IPS-15b (cell line): Measurements from ENCODE around the gene ATG9B.
"Not testable (repeated sequence)": the region's sequence is repeated elsewhere in the genome, so short reads cannot be mapped to it uniquely, and the experiment has no call there.

Experiments
- H3K27me3 ChIP-seq: one replicate; pipeline ENCODE4 v1.6.1; 2013; ENCODE audit warnings: low read length; ENCODE audit not compliant: control insufficient read depth, insufficient read depth
- H3K36me3 ChIP-seq: one replicate; pipeline ENCODE4 v1.6.1; 2013; ENCODE audit warnings: low read length; ENCODE audit not compliant: control insufficient read depth, insufficient read depth
- H3K4me1 ChIP-seq: one replicate; pipeline ENCODE4 v1.6.1; 2013; ENCODE audit warnings: mild to moderate bottlenecking, low read length; ENCODE audit not compliant: control insufficient read depth, insufficient read depth
- H3K4me3 ChIP-seq: one replicate; pipeline ENCODE4 v1.5.1; 2013; ENCODE audit warnings: low read depth, low read length
- H3K9ac ChIP-seq: one replicate; pipeline ENCODE4 v1.6.1; 2013; ENCODE audit warnings: low read depth, mild to moderate bottlenecking, low read length
- H3K9me3 ChIP-seq: one replicate; pipeline ENCODE4 v1.6.1; 2013; ENCODE audit warnings: mild to moderate bottlenecking, low read length; ENCODE audit not compliant: control insufficient read depth, insufficient read depth

The ATG9B gene

DNA sequence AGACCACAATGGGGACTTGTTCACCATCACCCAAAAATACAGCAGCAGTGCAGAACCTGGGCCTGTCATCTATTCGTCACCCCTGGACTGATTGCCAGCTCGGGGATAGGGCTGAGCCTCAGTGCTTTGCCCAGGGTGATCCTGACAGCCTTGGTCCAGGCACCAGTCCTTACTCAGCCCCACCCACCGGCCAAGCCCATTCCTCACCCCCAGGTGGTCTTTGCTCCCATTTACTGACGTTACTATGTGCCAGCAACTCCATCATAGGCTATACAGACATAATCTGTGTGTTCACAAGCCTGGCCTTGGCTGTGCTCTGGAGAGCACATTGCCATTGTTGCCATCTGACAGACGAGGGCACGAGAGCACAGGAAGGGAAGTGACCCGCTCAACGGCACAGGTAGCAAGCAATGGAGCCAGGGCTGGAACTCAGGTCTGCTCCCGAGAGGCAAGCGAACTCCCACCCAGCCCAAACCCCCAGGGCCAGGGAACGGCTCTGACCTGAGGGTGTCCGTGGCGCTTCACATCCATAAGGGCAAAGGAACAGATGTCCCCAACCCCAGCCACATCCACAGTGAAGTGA is 6.8 kb downstream of the ATG9B start:
- Histone ChIP-seq H3K4me1 (peaks cover 1% of the 10 kb centered on the region), H3K27me3 (peaks cover 59% of the 10 kb centered on the region), H3K4me3 (peak overlapping the region; percentile 41), H3K9ac (no peak overlapping the region), H3K9me3 (no peaks in the 10 kb centered on the region), H3K36me3 (no peaks in the 10 kb centered on the region)

DNA sequence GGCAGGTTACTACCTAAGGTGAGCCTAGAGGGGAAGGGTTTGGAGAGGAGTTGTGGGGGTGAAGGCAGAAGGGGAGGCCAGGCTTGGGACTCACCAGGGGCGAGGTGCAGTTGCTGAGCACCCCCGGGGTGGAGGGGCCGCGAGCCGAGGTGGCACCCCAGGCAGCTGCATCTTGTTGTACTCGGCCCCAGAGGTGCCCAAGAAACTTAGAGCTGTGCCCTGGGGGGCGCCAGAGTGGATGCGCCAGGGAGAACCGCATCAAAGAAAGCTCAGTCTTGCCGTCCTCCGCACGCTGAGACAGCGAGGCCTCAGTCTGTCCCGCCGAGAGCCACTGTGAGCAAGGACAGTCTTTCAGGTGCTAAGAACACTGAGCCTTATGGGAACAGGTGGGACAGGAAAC is 7.4 kb downstream of the ATG9B start:
- Histone ChIP-seq H3K4me1 (peaks cover 4% of the 10 kb centered on the region), H3K9ac (no peak overlapping the region), H3K9me3 (no peaks in the 10 kb centered on the region), H3K27me3 (peaks cover 61% of the 10 kb centered on the region), H3K4me3 (no peak overlapping the region), H3K36me3 (no peaks in the 10 kb centered on the region)

DNA sequence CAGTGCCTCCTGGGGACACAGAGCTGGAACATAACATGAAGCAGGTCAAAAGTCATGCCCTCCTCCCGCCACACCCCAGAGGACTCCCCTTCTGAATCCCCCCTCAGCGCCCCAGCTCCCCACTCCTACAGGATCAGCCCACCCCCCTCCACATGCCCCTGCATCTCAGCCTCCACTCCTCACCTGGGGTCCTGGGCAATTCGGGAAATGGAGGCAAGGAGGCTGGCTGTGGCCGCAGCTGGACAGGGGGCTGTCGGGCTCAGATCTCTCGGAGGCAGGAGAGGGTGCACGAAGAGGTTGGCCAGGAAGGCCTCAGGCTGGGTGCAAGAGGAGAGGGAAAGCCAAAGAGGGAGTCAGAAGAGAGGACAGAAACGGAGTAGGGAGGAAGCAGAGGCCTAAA is 7.8 kb downstream of the ATG9B start:
- Histone ChIP-seq H3K36me3 (no peaks in the 10 kb centered on the region), H3K9me3 (no peaks in the 10 kb centered on the region), H3K9ac (no peak overlapping the region), H3K4me3 (no peak overlapping the region), H3K27me3 (peaks cover 61% of the 10 kb centered on the region), H3K4me1 (peaks cover 4% of the 10 kb centered on the region)

DNA sequence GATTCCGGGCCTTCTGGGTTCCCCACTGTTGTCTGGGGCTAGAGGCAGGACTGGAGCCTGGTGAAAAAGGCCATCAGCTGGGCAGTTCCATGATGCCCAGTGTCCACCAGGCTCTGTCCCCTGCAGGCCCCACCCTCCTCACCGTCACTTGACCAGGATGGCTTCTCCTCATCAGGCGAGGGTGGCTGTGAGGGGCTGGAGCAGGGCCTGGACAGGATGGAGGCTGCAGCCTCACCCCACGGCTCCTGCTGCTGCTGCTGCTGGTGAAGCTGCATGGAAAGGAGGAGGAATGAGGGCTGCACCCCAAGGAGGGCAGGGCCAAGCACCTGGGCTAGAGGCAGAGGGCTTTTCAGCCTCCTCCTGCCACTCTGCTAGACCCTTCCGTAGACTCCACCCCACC is 8.3 kb downstream of the ATG9B start:
- peaks cover 4% of the 10 kb centered on the region for H3K4me1 ChIP-seq

DNA sequence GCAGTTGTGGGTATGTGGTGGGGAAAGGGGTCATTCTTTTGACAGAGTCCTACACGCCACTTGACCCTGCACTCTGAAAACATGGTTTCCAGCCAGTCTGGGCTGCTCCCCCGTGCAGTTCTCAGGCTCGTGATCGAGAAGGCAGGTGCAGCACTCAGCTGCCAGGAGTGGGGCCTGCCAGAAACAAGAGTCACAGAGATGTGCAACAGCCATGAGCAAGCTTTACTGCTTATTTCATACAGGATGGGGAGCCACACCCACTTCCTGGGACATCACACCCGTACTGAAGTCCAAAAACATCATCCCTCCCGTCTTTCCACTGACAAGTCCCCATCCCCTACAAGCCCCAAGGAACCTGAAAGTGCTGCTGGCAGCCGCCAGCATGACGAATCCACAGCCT is 9.3 kb downstream of the ATG9B start:
- H3K36me3 ChIP-seq: no peaks in the 10 kb centered on the region
- no peak overlapping the region for H3K9ac ChIP-seq
- peaks cover 50% of the 10 kb centered on the region for H3K27me3 ChIP-seq
- no peak overlapping the region for H3K4me3 ChIP-seq
- H3K9me3 ChIP-seq: no peaks in the 10 kb centered on the region
- peaks cover 4% of the 10 kb centered on the region for H3K4me1 ChIP-seq

More for the DNA sequence above, 8.3 kb downstream of the ATG9B start:
- Histone ChIP-seq H3K9me3 (no peaks in the 10 kb centered on the region), H3K36me3 (no peaks in the 10 kb centered on the region), H3K27me3 (peaks cover 61% of the 10 kb centered on the region), H3K4me3 (no peak overlapping the region), H3K9ac (no peak overlapping the region)

DNA sequence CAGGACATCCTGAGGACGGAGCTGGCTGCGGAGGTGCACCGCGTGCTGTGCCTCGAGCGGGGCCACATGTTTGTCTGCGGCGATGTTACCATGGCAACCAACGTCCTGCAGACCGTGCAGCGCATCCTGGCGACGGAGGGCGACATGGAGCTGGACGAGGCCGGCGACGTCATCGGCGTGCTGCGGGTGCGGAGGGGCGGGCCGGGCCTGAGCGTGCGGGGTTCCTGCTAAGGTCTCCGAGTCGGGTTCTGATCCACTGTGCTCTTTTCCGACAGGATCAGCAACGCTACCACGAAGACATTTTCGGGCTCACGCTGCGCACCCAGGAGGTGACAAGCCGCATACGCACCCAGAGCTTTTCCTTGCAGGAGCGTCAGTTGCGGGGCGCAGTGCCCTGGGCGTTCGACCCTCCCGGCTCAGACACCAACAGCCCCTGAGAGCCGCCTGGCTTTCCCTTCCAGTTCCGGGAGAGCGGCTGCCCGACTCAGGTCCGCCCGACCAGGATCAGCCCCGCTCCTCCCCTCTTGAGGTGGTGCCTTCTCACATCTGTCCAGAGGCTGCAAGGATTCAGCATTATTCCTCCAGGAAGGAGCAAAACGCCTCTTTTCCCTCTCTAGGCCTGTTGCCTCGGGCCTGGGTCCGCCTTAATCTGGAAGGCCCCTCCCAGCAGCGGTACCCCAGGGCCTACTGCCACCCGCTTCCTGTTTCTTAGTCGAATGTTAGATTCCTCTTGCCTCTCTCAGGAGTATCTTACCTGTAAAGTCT is 10.4 kb downstream of the ATG9B start:
- H3K36me3 ChIP-seq: no peaks in the 10 kb centered on the region
- H3K4me1 ChIP-seq: peaks cover 4% of the 10 kb centered on the region
- H3K9ac ChIP-seq: no peak overlapping the region
- no peaks in the 10 kb centered on the region for H3K9me3 ChIP-seq
- peak overlapping the region; percentile 53 for H3K4me3 ChIP-seq
- H3K27me3 ChIP-seq: peaks cover 40% of the 10 kb centered on the region

DNA sequence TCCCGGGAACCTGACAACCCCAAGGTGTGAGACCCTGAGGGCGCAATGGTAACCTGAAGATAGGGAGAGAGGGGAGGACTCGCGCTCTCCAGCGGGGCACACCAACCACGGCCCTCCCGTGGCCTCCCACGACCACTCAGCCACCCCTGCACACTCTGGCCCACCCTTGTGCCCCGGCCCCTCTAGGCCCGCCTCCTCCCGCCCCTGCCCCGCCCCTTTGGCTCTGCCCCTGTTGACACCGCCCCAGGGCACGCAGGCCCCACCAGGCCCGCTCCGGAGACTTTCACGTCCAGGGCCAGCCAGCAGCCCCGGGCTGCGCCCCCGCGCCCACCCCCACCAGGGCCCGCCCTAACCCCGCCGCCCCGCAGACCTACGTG is 10.9 kb downstream of the ATG9B start:
- Histone ChIP-seq H3K9ac (no peak overlapping the region), H3K4me1 (peaks cover 4% of the 10 kb centered on the region), H3K36me3 (no peaks in the 10 kb centered on the region), H3K27me3 (peaks cover 34% of the 10 kb centered on the region), H3K4me3 (peak overlapping the region; percentile 52), H3K9me3 (no peaks in the 10 kb centered on the region)

DNA sequence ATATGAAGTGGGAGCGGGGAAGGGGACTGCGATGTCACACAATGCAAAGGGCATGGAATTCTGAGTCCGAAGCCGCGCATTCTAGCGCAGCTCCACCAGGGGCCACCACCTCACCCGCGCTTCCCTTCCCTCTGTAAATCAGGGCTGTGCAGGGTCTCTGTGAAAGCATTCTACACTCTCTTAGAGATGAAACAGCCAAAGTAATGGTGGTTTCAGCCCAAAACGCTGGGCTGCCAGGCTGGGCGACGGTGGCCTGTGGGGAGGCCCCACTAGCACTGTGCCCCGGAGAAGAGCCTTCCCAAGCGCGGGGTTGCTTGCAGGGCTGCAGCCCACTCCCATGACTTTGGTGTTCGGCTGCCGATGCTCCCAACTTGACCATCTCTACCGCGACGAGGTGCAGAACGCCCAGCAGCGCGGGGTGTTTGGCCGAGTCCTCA is 11.4 kb downstream of the ATG9B start:
- Histone ChIP-seq H3K36me3 (no peaks in the 10 kb centered on the region), H3K4me1 (peaks cover 4% of the 10 kb centered on the region), H3K4me3 (peak overlapping the region; percentile 52), H3K27me3 (peaks cover 32% of the 10 kb centered on the region), H3K9me3 (no peaks in the 10 kb centered on the region), H3K9ac (no peak overlapping the region)

DNA sequence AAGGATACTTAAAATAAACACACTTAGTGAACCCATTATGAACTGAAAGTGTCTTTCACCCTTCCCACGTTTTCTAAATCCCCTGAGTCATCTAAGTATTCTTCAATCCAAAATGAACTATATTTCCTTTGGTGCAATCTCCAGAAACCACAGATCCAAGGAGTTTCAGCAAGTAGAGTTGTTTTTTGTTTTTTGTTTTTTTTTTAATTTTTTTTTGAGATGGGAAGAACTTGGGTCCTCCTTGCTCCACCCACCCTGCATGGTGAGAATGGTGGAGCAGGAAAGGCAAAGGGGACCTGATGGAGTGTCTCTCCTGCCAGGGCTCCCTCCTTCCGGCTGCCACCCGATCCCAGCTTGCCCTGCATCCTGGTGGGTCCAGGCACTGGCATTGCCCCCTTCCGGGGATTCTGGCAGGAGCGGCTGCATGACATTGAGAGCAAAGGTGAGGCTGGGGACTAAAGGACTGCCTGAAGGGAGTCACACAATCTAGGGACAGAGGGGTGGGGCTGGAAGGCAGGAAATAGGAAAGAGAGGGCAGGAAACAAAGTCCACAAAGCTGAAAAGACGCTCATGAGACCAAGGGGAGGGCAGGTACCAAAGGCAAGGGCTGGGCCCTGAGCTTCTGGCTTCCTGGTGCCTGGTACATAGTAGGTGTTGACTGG is 12.1 kb downstream of the ATG9B start:
- peaks cover 4% of the 10 kb centered on the region for H3K4me1 ChIP-seq
- no peak overlapping the region for H3K9ac ChIP-seq
- H3K27me3 ChIP-seq: peaks cover 24% of the 10 kb centered on the region
- H3K36me3 ChIP-seq: no peaks in the 10 kb centered on the region
- no peaks in the 10 kb centered on the region for H3K9me3 ChIP-seq
- no peak overlapping the region for H3K4me3 ChIP-seq

DNA sequence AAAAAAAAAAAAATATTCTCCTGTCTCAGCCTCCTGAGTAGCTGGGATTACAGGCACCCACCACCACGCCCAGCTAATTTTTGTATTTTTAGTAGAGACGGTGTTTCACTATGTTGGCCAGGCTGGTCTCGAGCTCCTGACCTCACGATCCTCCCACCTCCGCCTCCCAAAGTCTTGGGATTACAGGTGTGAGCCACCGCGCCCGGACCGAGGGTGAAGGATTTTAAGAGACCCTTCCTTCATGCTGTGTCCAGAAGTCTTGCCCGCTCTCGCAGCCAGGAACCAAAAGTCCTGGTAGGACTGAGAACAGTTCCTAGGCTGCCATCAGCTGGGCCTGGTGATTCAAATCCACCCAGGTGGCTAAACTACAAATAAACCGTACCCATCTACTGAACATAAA is 12.7 kb downstream of the ATG9B start:
- H3K9ac ChIP-seq, H3K36me3 ChIP-seq, H3K9me3 ChIP-seq, H3K4me3 ChIP-seq, H3K4me1 ChIP-seq: not testable (repeated sequence)
- H3K27me3 ChIP-seq: peaks cover 22% of the 10 kb centered on the region

DNA sequence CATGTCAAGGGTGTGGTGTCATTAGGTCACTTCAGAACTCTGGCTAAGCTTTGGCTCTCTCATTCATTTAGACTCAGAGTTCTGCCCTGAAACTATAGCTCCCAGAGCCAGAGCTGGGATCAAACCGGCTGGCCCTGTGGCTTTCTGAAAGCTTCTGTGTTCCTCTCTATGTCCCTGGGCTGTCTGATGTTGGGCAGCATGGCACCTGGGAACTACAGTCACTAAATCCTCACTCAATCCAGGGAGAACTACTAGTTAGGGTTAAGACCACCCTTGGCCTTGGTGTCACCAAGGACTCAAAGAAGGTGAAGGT is 13.2 kb downstream of the ATG9B start:
- Histone ChIP-seq H3K36me3 (no peaks in the 10 kb centered on the region), H3K4me1 (peaks cover 4% of the 10 kb centered on the region), H3K4me3 (no peak overlapping the region), H3K9ac (no peak overlapping the region), H3K9me3 (no peaks in the 10 kb centered on the region), H3K27me3 (peaks cover 20% of the 10 kb centered on the region)
